Tibial nerve (tissue), 3 donors: ENCODE measurements around the gene CAMK2D.

Source experiments
- POLR2A ChIP-seq, 2 donors: fragments of 450-650 bp; IDR thresholded peaks; one replicate each; pipeline ENCODE4 v1.6.1; 2017; ENCODE audit warnings: antibody characterized with exemption in 2 of 2, mild to moderate bottlenecking in 2 of 2, moderate library complexity in 2 of 2
- TF ChIP-seq, protein P1 (sequence below), 5 experiments: fragments of 200-600 bp in 3 of 5; fragments of 450-650 bp in 2 of 5; sonication (generic) in 3 of 5; IDR thresholded peaks; one replicate each; pipeline ENCODE4 v1.5.1; 2016 to 2019; ENCODE audit warnings: antibody characterized with exemption in 5 of 5, mild to moderate bottlenecking in 3 of 5, moderate library complexity in 2 of 5

DNA sequence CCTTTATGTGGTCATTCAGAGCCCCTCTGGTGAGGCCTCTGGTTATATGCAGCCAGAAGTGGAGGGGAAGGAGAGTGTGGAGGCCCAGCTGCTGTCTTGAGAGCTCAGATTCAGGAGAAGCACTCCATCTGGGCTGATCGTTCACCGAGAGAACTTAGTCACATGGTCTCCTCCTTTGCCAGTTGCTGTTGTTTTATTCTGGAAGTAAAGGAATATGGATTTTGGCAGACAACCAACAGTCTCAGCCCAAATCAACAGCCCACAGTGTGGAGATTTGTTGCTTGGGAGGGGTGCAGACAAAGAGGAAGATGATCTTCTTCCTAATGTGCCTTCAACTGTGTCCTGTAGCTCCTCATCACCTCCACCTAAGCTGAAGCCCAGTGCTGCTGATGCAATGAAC lies 356.7 kb downstream of the CAMK2D start:
- TF ChIP-seq, protein P1, sequence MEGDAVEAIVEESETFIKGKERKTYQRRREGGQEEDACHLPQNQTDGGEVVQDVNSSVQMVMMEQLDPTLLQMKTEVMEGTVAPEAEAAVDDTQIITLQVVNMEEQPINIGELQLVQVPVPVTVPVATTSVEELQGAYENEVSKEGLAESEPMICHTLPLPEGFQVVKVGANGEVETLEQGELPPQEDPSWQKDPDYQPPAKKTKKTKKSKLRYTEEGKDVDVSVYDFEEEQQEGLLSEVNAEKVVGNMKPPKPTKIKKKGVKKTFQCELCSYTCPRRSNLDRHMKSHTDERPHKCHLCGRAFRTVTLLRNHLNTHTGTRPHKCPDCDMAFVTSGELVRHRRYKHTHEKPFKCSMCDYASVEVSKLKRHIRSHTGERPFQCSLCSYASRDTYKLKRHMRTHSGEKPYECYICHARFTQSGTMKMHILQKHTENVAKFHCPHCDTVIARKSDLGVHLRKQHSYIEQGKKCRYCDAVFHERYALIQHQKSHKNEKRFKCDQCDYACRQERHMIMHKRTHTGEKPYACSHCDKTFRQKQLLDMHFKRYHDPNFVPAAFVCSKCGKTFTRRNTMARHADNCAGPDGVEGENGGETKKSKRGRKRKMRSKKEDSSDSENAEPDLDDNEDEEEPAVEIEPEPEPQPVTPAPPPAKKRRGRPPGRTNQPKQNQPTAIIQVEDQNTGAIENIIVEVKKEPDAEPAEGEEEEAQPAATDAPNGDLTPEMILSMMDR (IDR thresholded peaks at IDR 0.05) = no peak
- TF ChIP-seq POLR2A (IDR thresholded peaks at IDR 0.05) = no peak
